Measurements from ENCODE around the gene CDK14.

DNA sequence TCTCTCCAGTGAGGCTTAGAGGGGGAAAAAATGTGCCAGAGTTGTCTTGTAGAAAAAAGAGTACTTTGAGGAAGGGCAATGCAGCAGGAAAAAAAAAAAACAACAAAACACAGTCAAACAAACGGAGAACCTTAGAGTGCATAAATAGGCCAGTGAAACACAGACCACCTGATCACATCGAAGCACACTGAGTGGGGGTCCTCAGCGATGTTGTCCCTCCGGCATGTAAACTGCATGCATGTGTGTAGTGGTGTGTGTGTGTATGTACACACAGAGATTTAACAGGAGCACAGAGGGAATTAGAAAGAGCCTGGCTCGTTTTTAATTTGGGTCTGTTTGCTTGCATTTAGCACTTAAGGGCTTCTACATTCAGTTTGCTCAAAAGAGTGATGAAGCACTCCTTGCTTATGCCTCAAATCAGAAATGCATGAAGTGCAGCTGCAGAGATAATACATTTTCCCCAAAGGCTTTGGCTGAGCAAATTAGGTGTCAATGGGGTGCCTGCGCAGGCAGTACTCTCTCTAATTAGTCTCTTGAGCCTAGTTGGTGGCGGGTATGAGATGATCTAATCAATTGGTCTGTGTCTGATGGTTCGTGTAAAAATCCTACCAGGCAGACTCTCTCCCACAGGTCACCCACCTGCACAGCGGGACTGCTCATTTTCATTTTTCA is 605.5 kb downstream of the CDK14 start:
- TF ChIP-seq, protein P1, sequence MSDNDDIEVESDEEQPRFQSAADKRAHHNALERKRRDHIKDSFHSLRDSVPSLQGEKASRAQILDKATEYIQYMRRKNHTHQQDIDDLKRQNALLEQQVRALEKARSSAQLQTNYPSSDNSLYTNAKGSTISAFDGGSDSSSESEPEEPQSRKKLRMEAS (IDR thresholded peaks at IDR 0.05) = no peak
- TF ChIP-seq YY1 (IDR thresholded peaks at IDR 0.05; ENCODE audit: low read depth, low read length) (no peak), GTF2F1 (IDR thresholded peaks at IDR 0.05; ENCODE audit: borderline replicate concordance, low read depth, low read length) (no peak), POLR2A (IDR thresholded peaks at IDR 0.05; ENCODE audit: control extremely low read depth in 1 of 2, low read depth in 2 of 2, low read length in 2 of 2) (no peak), JUND (IDR thresholded peaks at IDR 0.05; ENCODE audit: low read length) (no peak), RNF2 (IDR thresholded peaks at IDR 0.05; ENCODE audit: borderline replicate concordance, low read depth, low read length, missing control alignments, poor library complexity, severe bottlenecking) (no peak), SP2 (IDR thresholded peaks at IDR 0.05; ENCODE audit: low read length) (no peak), SP1 (IDR thresholded peaks at IDR 0.05; ENCODE audit: low read depth, low read length) (no peak)
- TF ChIP-seq, protein P2, sequence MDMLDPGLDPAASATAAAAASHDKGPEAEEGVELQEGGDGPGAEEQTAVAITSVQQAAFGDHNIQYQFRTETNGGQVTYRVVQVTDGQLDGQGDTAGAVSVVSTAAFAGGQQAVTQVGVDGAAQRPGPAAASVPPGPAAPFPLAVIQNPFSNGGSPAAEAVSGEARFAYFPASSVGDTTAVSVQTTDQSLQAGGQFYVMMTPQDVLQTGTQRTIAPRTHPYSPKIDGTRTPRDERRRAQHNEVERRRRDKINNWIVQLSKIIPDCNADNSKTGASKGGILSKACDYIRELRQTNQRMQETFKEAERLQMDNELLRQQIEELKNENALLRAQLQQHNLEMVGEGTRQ (IDR thresholded peaks at IDR 0.05; ENCODE audit: low read length) = no peak
- TF ChIP-seq, protein P3, sequence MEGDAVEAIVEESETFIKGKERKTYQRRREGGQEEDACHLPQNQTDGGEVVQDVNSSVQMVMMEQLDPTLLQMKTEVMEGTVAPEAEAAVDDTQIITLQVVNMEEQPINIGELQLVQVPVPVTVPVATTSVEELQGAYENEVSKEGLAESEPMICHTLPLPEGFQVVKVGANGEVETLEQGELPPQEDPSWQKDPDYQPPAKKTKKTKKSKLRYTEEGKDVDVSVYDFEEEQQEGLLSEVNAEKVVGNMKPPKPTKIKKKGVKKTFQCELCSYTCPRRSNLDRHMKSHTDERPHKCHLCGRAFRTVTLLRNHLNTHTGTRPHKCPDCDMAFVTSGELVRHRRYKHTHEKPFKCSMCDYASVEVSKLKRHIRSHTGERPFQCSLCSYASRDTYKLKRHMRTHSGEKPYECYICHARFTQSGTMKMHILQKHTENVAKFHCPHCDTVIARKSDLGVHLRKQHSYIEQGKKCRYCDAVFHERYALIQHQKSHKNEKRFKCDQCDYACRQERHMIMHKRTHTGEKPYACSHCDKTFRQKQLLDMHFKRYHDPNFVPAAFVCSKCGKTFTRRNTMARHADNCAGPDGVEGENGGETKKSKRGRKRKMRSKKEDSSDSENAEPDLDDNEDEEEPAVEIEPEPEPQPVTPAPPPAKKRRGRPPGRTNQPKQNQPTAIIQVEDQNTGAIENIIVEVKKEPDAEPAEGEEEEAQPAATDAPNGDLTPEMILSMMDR (IDR thresholded peaks at IDR 0.05; ENCODE audit: control extremely low read depth in 1 of 3, insufficient read depth in 1 of 3, low read depth in 1 of 3, low read length in 3 of 3) = no peak
